GM12878 (cell line): ENCODE measurements around the gene FBXL2. TPM values are rescaled to one million over a fixed set of nuclear protein-coding genes. Genes with fewer than 3 reads are reported as not detected.

Source experiments
- ATAC-seq: fragments of 200-7000 bp; cut with Tn5 transposase; 3 replicates; pipeline ENCODE4 v1.9.1; 2020; ENCODE audit warnings: mild to moderate bottlenecking, moderate library complexity
- BruUV-seq: library from RNA; stranded (reverse); fragments of 400-500 nt; replicated peaks from 2 replicates; lab custom pipeline; 2021; lab: Mats Ljungman, UMichigan
- CTCF ChIA-PET: fragments of 300-600 bp; sonication (Branson Sonifier 250); formaldehyde crosslinking; extraction: SDS; loops from one replicate; lab custom pipeline; 2021; ENCODE audit warnings: inconsistent platforms; lab: Yijun Ruan, JAX
- POLR2A ChIA-PET: fragments of 350-600 bp; formaldehyde crosslinking; extraction: SDS; loops from one replicate; lab custom pipeline; 2021; ENCODE audit warnings: inconsistent platforms; lab: Charles Lee
- RAD21 ChIA-PET: fragments of 300-600 bp; sonication (Branson Sonifier 250); formaldehyde crosslinking; loops from one replicate; lab custom pipeline; 2023; ENCODE audit warnings: antibody characterized with exemption; ENCODE audit not compliant: unreplicated experiment; lab: Charles Lee
- SMC1A ChIA-PET: fragments of 300-600 bp; sonication (Branson Sonifier 250); formaldehyde crosslinking; loops from one replicate; lab custom pipeline; 2023; ENCODE audit not compliant: unreplicated experiment, uncharacterized antibody; lab: Charles Lee
- DNase-seq: peaks from one replicate; pipeline ENCODE4 v3.0.0-alpha.2; 2011; ENCODE audit warnings: low read depth, low spot score
- FAIRE-seq: peaks from 3 replicates; lab custom pipeline; 2011; peaks lifted over from hg19 to GRCh38; lab: Jason Lieb, UNC
- H2AFZ ChIP-seq: 2 replicates; pipeline ENCODE4 v1.6.0; 2011; ENCODE audit warnings: low read depth, low read length, control low read depth; ENCODE audit not compliant: control insufficient read depth
- H3K27ac ChIP-seq: 2 replicates; pipeline ENCODE4 v1.5.1; 2011; ENCODE audit warnings: control low read depth; ENCODE audit not compliant: control insufficient read depth, insufficient read depth
- H3K27me3 ChIP-seq, 2 experiments: replicated peaks in 1 of 2; 2 replicates each; pipeline versions ENCODE4 v1.6.0 to v1.6.1; 2011; ENCODE audit warnings: low read length in 1 of 2; ENCODE audit not compliant: control insufficient read depth in 2 of 2, insufficient read depth in 2 of 2
- H3K36me3 ChIP-seq, 2 experiments: 2 replicates each; pipeline ENCODE4 v1.5.1; 2011; ENCODE audit warnings: low read length in 1 of 2; ENCODE audit not compliant: control insufficient read depth in 2 of 2, insufficient read depth in 2 of 2
- H3K4me1 ChIP-seq: 2 replicates; pipeline ENCODE4 v1.6.1; 2011; ENCODE audit warnings: mild to moderate bottlenecking, low read length, moderate library complexity, mixed read lengths; ENCODE audit not compliant: control insufficient read depth, insufficient read depth
- H3K4me2 ChIP-seq: 2 replicates; pipeline ENCODE4 v1.6.0; 2011; ENCODE audit warnings: control low read depth; ENCODE audit not compliant: control insufficient read depth, insufficient read depth
- H3K4me3 ChIP-seq: fragments of 200-600 bp; sonication (generic); 2 replicates; pipeline ENCODE4 v1.5.1; 2016
- H3K79me2 ChIP-seq: 2 replicates; pipeline ENCODE4 v1.6.0; 2011; ENCODE audit warnings: low read length; ENCODE audit not compliant: control insufficient read depth, insufficient read depth
- H3K9ac ChIP-seq: 2 replicates; pipeline ENCODE4 v1.8.0; 2011; ENCODE audit warnings: low read length, control low read depth, mixed read lengths; ENCODE audit not compliant: control insufficient read depth, insufficient read depth
- H3K9me3 ChIP-seq: replicated peaks from 3 replicates; pipeline ENCODE4 v1.5.1; 2011; ENCODE audit warnings: mild to moderate bottlenecking, low read length; ENCODE audit not compliant: control insufficient read depth, insufficient read depth
- H4K20me1 ChIP-seq: 2 replicates; pipeline ENCODE4 v1.6.0; 2011; ENCODE audit not compliant: control insufficient read depth, insufficient read depth
- BCL11A ChIP-seq: IDR thresholded peaks from 2 replicates; pipeline ENCODE4 v1.6.1; 2011; ENCODE audit warnings: low read depth, low read length
- BMI1 ChIP-seq: fragments of 450-650 bp; IDR thresholded peaks from 2 replicates; pipeline ENCODE4 v1.6.1; 2016; ENCODE audit warnings: mild to moderate bottlenecking, moderate library complexity, borderline replicate concordance
- CBFB ChIP-seq: IDR thresholded peaks from 2 replicates; pipeline ENCODE4 v1.6.1; 2016; ENCODE audit warnings: antibody characterized with exemption, low read depth
- CBX3 ChIP-seq: fragments of 200-600 bp; sonication (generic); IDR thresholded peaks from 2 replicates; pipeline ENCODE4 v1.6.1; 2016; ENCODE audit warnings: low read depth, borderline replicate concordance
- KLF5 ChIP-seq: fragments of 450-650 bp; IDR thresholded peaks from 2 replicates; pipeline ENCODE4 v1.6.1; 2014; ENCODE audit warnings: mild to moderate bottlenecking; ENCODE audit not compliant: partially characterized antibody
- MEF2B ChIP-seq: fragments of 450-650 bp; IDR thresholded peaks from 2 replicates; pipeline ENCODE4 v1.6.1; 2018; ENCODE audit warnings: mild to moderate bottlenecking, moderate library complexity; ENCODE audit not compliant: partially characterized antibody, poor library complexity, severe bottlenecking
- NFXL1 ChIP-seq: fragments of 450-650 bp; IDR thresholded peaks from 2 replicates; pipeline ENCODE4 v1.6.1; 2017; ENCODE audit warnings: antibody characterized with exemption, mild to moderate bottlenecking, borderline replicate concordance
- NFYB ChIP-seq: IDR thresholded peaks from 2 replicates; pipeline ENCODE4 v1.6.1; 2011; ENCODE audit warnings: low read depth, mild to moderate bottlenecking, low read length, improper control_type of control experiment, moderate library complexity; ENCODE audit not compliant: insufficient read depth
- POLR2AphosphoS5 ChIP-seq: IDR thresholded peaks from 2 replicates; pipeline ENCODE4 v1.6.1; 2011; ENCODE audit warnings: mild to moderate bottlenecking, low read length, inconsistent platforms
- RAD51 ChIP-seq: fragments of 450-650 bp; IDR thresholded peaks from 2 replicates; pipeline ENCODE4 v1.6.1; 2016; ENCODE audit warnings: moderate library complexity, mild to moderate bottlenecking, inconsistent platforms
- SIN3A ChIP-seq: IDR thresholded peaks from 2 replicates; pipeline ENCODE4 v1.6.1; 2012; ENCODE audit warnings: low read depth, low read length, improper control_type of control experiment
- SIX5 ChIP-seq: IDR thresholded peaks from 2 replicates; pipeline ENCODE4 v1.6.1; 2011; ENCODE audit warnings: mild to moderate bottlenecking, low read depth, low read length, moderate library complexity; ENCODE audit not compliant: severe bottlenecking
- SREBF2 ChIP-seq: IDR thresholded peaks from 2 replicates; pipeline ENCODE4 v1.6.1; 2012; ENCODE audit warnings: mild to moderate bottlenecking, low read length
- ZNF217 ChIP-seq: fragments of 450-650 bp; IDR thresholded peaks from 2 replicates; pipeline ENCODE4 v1.6.1; 2017; ENCODE audit warnings: antibody characterized with exemption, mild to moderate bottlenecking
- WGBS: methylation state at CpG from one replicate; pipeline ENCODE4 v1.1.6; 2016; ENCODE audit warnings: low lambda C conversion rate; ENCODE audit not compliant: insufficient replicate concordance, insufficient coverage; ENCODE audit errors: missing lambda C conversion rate; 5-methylcytosine and 5-hydroxymethylcytosine counted together
- in situ Hi-C: fragments of 300-500 bp; cut with MboI; formaldehyde crosslinking; loops from 9 replicates; pipeline ENCODE4 v1.14.3; 2018; ENCODE audit warnings: mixed read lengths
- intact Hi-C: fragments of 100-400 bp; cut with micrococcal nuclease; formaldehyde crosslinking; loops from one replicate; pipeline ENCODE4 v1.14.2; 2022; ENCODE audit not compliant: unreplicated experiment
- polyA plus RNA-seq, 11 experiments: library from polyadenylated mRNA; depleted of rRNA in 4 of 11; unstranded in 6 of 11; stranded (reverse) in 5 of 11; fragments of >200 nt; fragmentation: Nextera tagmentation in 4 of 11; fragmentation: Illumina TruSeq in 1 of 11; extraction: Ambion mirVana in 4 of 11; extraction: Trizol in 1 of 11; gene quantifications; 1 replicate in 1 of 11; 2 replicates in 10 of 11; pipeline versions ENCODE4 v1.2.1 to v1.2.3, GENCODE V29; 2011 to 2016; ENCODE audit warnings: inconsistent platforms in 2 of 11, missing spikeins in 2 of 11, low read depth in 1 of 11
- total RNA-seq, 4 experiments: library from RNA; depleted of rRNA in 3 of 4; stranded (reverse); fragments of >200 nt in 3 of 4; fragmentation: Illumina TruSeq in 1 of 4; extraction: Trizol in 1 of 4; gene quantifications; 2 replicates each; pipeline versions ENCODE4 v1.2.1 to v1.2.3, GENCODE V29; 2013 to 2021

FBXL2 gene
- total and polyA plus RNA-seq, 10 of the 15 experiments (the other 5 are each of a cell fraction or from before 2014, with no cell fraction given), result 0.04 to 0.72 (median 0.15) TPM; not detected in 1

- H3K79me2 ChIP-seq, result no peaks in the 10 kb centered on the region
- H3K9ac ChIP-seq, result no peak overlapping the region
- SMC1A ChIA-PET, result interaction anchor here (0.6 kb wide), 1 partner anchor 1784 kb away, joined by 3 read pairs; no protein-coding TSS in a partner anchor
- 96% methylated on average over 3 of the region's 3 CpGs for WGBS
- no peaks in the 10 kb centered on the region for H3K36me3 ChIP-seq
- H2AFZ ChIP-seq, result no peak overlapping the region
- POLR2A ChIA-PET, result no interaction called here
- no peak overlapping the region for H3K27ac ChIP-seq
- ATAC-seq, result no peak
- no peak for DNase-seq
- CTCF ChIA-PET, result no interaction called here
- H3K4me3 ChIP-seq, result no peak overlapping the region
- intact Hi-C loops, result no loop called here
- H3K4me2 ChIP-seq, result no peak overlapping the region
- RAD21 ChIA-PET, result no interaction called here
- no peaks in the 10 kb centered on the region for H4K20me1 ChIP-seq
- no peak for FAIRE-seq
- in situ Hi-C loops, result no loop called here
- no peaks in the 10 kb centered on the region for H3K27me3 ChIP-seq
- no peaks in the 10 kb centered on the region for H3K9me3 ChIP-seq
- BruUV-seq, result no TSS peak
- H3K4me1 ChIP-seq, result no peaks in the 10 kb centered on the region
- no peak for TF ChIP-seq POLR2AphosphoS5
- no peak for TF ChIP-seq BCL11A
- TF ChIP-seq RAD51, result no peak
- no peak for TF ChIP-seq NFYB
- TF ChIP-seq SREBF2, result no peak
- no peak for TF ChIP-seq NFXL1
- TF ChIP-seq, all 136 proteins: peak for 0
Measured at GRCh38 chr3:33299395-33300081, 22.3 kb downstream of the FBXL2 start.

GRCh38 chr3:33312361-33312760 lies 35.1 kb downstream of the FBXL2 start:
- intact Hi-C loops, result no loop called here
- no peaks in the 10 kb centered on the region; a peak in 1 of 4 replicates for H3K27me3 ChIP-seq
- FAIRE-seq, result no peak
- H3K9ac ChIP-seq, result no peak overlapping the region
- ATAC-seq, result no peak
- no peak overlapping the region for H2AFZ ChIP-seq
- in situ Hi-C loops, result no loop called here
- no peak for DNase-seq
- no peak overlapping the region for H3K27ac ChIP-seq
- H3K4me2 ChIP-seq, result no peak overlapping the region
- ChIA-PET RAD21 (no interaction called here), SMC1A (no interaction called here), POLR2A (no interaction called here), CTCF (no interaction called here)
- BruUV-seq, result no TSS peak
- no peaks in the 10 kb centered on the region for H3K79me2 ChIP-seq
- no peak overlapping the region for H3K4me3 ChIP-seq
- H3K36me3 ChIP-seq, result no peaks in the 10 kb centered on the region
- 56% methylated on average over 2 of the region's 2 CpGs for WGBS
- H3K4me1 ChIP-seq, result no peaks in the 10 kb centered on the region
- H4K20me1 ChIP-seq, result no peaks in the 10 kb centered on the region
- H3K9me3 ChIP-seq, result no peaks in the 10 kb centered on the region
- no peak for TF ChIP-seq SIN3A
- TF ChIP-seq SIX5, result no peak
- no peak for TF ChIP-seq KLF5
- TF ChIP-seq ZNF217, result no peak
- no peak for TF ChIP-seq MEF2B
- TF ChIP-seq CBFB, result no peak
- no peak for TF ChIP-seq BMI1
- no peak for TF ChIP-seq CBX3
